Stimulated activated CD8-positive, alpha-beta memory T cell treated with anti-CD3 and anti-CD28 coated beads, Interleukin-15, amount 100 ng/mL, for 4 hours (primary cell): ENCODE data around the gene FYB1.
"Not testable (repeated sequence)": the region's sequence is repeated elsewhere in the genome, so short reads cannot be mapped to it uniquely, and the experiment has no call there.

Source experiments
- DNase-seq, 2 donors: peaks; one replicate each; pipeline ENCODE4 v3.0.0-alpha.2; 2020; ENCODE audit warnings: low read depth in 2 of 2

Gene FYB1, protein sequence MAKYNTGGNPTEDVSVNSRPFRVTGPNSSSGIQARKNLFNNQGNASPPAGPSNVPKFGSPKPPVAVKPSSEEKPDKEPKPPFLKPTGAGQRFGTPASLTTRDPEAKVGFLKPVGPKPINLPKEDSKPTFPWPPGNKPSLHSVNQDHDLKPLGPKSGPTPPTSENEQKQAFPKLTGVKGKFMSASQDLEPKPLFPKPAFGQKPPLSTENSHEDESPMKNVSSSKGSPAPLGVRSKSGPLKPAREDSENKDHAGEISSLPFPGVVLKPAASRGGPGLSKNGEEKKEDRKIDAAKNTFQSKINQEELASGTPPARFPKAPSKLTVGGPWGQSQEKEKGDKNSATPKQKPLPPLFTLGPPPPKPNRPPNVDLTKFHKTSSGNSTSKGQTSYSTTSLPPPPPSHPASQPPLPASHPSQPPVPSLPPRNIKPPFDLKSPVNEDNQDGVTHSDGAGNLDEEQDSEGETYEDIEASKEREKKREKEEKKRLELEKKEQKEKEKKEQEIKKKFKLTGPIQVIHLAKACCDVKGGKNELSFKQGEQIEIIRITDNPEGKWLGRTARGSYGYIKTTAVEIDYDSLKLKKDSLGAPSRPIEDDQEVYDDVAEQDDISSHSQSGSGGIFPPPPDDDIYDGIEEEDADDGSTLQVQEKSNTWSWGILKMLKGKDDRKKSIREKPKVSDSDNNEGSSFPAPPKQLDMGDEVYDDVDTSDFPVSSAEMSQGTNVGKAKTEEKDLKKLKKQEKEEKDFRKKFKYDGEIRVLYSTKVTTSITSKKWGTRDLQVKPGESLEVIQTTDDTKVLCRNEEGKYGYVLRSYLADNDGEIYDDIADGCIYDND

GRCh38 chr5:39219437-39219836 is at the start of gene FYB1:
TSS of gene FYB1 (minus strand) at chr5:39219563. CDS start at chr5:39202960, 16,603 bp downstream.
- DNase-seq: no peak

DNA sequence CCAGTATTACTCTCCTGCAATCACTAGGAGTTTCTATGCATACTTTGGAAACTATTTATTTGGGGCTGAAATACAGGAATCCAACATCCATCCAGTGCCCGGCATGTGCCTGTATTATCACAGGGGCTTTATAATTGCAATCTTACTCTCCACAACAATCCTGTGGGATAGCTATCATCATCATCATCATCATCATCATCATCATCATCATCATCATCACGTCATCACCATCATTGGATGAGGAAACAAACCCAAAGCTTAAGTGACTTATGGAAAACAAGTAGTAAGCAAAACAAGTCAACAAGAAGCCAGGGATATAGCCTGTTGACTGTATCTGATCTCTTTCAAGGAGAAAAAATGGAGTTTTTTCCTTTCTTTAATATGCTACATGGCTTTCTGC is 47.8 kb upstream of the FYB1 start:
- no peak for DNase-seq

- no peak for DNase-seq
Measured at GRCh38 chr5:39266442-39266841, 47.1 kb upstream of the FYB1 start.

- no peak for DNase-seq
Measured at GRCh38 chr5:39264528-39264927, 45.2 kb upstream of the FYB1 start.

- DNase-seq: no peak
Measured at GRCh38 chr5:39262981-39263380, 43.6 kb upstream of the FYB1 start.

GRCh38 chr5:39260095-39260494 is 40.7 kb upstream of the FYB1 start:
- DNase-seq: no peak

- DNase-seq: no peak
Measured at GRCh38 chr5:39257554-39257953, 38.2 kb upstream of the FYB1 start.

GRCh38 chr5:39256477-39257235 is 37.3 kb upstream of the FYB1 start:
- no peak for DNase-seq

DNA sequence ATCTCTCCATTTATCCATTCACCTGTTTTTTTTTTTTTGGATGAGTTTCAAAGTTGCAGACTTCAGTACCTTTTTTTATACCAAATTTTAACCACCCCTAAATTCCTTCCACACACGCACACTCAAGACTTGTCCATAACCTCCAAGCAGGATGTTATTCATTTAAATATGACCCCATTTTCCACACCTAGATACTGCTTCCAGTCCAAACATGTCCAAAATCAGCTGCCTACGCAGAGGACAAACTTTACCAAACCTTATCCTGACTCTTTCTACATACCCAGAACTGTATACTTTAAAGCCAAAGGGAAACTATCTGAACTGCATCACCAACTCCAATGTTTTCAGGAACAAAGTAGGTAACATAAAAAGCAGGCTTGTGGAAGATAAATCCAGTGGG is 36.0 kb upstream of the FYB1 start:
- no peak for DNase-seq

DNA sequence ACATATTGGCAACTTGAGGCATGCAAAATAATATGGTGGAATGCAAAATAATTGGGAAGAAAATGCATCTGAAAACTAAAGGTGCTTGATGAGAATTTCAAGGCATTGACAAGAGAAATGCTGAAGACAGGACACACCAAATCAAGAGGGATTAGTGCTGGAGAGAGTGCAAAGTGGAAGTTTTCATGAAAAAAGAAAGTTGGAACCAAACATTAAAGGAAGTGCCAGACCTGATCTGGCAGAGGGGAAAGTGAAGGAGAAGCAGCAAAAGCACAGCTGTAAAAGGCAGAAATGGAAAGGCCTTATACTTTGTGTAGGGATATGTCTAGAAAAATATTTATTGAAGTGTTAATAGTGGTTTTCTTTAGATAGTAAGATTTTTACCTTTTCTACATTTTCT is 35.3 kb upstream of the FYB1 start:
- DNase-seq: no peak

DNA sequence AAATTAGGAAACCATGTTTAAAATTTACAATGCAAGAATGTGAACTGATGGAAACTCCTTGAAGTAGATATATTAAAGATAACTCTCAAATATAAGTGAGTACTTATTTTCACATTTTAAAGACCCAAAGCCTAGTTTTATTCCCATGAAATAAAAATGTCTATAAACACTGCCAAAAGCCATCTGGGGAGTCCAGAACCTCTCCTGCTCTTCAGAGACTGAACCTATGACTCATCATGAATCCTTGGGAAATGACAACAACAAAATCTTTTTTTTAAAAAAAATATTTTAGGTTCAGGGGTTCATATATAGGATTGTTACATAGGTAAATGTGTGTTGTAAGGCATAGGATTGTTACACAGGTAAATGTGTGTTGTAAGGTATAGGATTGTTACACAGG is 33.8 kb upstream of the FYB1 start:
- no peak for DNase-seq

DNA sequence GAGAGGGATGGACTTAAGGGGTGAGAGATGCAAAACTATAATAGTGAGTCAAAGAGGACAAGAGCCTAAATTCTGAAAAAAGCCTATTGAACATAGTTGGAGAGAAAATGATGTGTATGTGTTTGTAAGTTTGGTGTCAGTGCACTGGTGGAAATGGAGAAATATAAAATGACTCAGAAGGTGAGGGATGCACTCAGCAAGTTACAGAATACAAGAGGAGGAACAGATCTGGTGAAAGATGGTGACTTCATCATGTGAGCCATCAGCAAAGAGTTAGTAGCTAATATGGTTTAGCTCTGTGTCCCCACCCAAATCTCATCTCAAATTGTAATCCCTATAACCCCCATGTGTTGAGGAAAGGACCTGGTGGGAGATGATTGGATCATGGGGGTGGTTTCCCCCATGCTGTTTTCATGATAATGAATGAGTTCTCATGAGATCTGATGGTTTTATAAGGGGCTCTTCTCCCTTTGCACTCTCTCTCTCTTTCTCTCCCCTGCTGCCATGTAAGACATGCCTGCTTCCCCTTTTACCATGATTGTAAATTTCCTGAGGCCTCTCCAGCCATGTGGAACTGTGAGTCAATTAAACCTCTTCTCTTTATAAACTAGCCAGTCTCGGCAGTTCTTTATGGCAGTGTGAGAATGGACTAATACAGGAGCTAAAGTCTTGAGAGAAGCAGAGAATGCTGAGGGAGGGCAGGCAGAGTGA is 30.4 kb upstream of the FYB1 start:
- no peak for DNase-seq

DNA sequence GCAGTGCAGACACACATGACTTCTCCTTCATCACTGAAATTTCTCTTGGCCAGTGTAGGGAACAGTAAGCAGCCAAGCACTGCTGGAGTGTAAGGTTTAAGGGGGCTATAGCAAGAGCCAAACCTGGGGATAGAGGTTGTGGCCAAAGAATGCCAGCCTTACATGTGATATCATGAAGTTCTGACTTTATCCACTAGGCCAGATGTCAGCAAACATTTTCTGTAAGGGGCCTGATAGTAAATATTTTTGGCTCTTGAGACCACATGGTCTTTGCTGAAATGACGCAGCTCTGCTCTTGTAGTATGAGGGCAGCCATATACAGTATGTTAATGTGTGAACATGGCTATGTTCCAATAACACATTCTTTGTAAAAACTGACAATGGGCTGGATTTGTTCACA is 29.7 kb upstream of the FYB1 start:
- no peak for DNase-seq

- no peak for DNase-seq
Measured at GRCh38 chr5:39240750-39241149, 21.4 kb upstream of the FYB1 start.

DNA sequence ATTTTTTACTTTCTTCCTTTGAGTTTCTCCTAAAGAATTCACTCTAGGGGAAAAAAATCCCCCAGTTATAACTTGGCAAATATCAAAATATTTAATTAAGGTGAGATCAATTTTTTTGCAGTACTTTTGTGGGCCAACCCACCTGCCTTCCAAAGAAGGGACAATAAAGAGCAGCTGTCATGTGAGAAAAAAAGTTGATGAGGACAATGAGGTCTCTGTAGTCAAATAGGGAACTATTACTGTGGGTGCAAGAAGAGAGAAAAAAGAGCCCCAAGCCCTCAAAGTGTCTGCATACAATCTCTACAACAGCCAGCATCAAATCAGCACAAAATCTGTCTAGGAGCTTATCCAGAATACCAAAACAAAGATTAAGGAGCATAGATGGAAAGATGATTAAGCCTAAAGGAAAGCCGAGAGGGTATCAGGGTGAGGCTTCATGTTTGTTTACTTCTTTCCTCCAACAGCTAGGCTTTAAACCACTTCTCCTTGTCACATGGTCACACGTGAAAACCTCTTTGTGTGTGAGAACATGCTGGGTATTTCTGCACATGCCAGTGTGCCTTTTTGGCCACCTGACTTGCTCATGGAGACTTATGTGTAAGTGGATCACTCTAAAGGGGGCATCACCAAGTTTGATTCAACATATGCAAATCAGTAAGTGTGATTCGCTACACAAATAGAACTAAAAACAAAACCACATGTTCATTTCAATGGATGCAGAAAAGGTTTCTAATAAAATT is 19.2 kb upstream of the FYB1 start:
- DNase-seq: no peak

GRCh38 chr5:39236718-39237117 is 17.4 kb upstream of the FYB1 start:
- DNase-seq: no peak

DNA sequence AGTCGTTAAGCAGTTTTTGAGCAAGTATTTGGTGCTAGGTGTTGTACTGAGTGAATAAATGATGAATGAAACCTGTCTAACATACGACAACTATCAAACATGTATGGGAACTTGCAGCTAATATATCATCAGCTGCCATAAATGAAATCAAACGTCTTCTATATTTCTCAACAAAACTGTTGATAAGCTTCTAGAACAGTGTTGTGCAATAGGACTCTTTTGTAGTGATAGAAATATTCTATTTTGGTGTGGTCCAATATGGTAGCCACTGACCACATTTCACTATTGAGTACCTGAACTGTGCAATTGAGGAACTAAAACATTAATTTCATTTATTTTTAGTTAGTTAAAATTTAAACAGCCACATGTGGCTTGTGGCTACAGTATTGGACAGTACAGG is 16.3 kb upstream of the FYB1 start:
- no peak for DNase-seq

DNA sequence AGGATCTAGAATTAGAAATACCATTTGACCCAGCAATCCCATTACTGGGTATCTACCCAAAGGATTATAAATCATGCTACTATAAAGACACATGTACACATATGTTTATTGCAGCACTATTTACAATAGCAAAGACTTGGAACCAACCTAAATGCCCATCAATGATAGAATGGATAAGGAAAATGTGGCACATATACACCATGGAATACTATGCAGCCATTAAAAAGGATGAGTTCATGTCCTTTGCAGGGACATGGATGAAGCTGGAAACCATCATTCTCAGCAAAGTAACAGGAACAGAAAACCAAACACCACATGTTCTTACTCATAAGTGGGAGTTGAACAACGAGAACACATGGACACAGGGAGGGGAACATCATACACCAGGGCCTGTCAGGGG is 15.1 kb upstream of the FYB1 start:
- DNase-seq: not testable (repeated sequence)

DNA sequence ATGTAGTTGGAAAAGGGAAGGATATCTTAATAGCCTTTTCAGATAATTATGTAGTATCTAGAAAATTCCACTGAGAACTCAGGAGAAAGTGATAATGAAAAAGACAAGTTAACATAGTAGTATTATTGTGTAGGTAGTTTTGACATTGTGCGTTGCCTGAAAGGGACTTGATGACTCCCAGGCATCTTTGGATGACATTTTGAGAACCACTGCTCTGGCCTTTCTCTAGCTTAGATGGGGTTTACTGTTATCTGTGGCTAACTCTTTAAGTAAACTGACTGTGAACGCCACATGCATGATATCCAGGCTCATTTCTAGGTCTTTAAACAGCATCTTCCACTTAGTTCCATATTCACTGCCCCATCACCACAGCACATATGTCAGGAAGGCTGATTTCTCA is 14.4 kb upstream of the FYB1 start:
- DNase-seq: no peak

- no peak for DNase-seq
Measured at GRCh38 chr5:39231705-39232525, 12.6 kb upstream of the FYB1 start.
